Measurements from ENCODE around the gene VWA3A.
"Not testable (repeated sequence)": the region's sequence is repeated elsewhere in the genome, so short reads cannot be mapped to it uniquely, and the experiment has no call there.

VWA3A gene

DNA sequence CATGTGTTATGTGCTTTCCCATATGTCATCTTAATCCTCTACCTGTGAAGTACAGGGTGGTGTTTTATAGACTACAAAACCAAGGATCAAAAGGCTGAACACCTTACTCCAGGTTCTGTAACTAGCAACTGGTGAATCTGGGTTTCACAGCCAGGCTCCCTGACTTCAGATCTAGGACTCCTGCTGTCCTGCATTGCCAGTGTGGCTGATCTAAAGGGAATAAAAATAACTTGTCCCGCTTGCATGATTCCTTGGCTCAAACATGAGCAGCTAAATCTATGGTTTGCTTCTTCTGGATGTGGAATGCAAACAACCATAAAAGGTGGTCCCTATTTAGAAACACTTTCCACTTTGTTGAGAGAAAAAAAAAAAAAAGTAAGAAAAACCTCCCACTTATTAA lies 3.7 kb upstream of the VWA3A start:
- DNase-seq (ENCODE audit: extremely low read depth in 1 of 2, low read depth in 1 of 2), result no peak

DNA sequence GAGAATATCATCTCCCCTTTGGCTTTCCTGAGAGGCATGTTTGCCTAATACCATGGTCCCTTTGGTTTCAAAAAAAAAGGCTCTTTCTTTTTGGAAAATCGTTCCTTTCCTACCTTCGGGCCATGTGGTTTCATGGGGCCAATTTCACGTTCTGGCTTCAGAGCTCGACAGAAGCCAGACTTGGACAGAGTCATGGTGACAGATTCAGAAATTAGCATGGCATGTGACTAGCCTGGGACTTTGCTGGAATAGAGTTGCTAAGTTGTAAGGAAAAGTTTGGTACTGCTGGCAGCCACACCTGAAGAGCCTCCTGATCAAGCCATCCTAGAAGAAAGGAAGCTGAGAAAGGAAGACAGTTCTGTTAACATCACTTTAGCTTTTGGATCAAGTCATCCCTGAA lies 2.4 kb upstream of the VWA3A start:
- no peak for DNase-seq (ENCODE audit: extremely low read depth in 1 of 2, low read depth in 1 of 2)

DNA sequence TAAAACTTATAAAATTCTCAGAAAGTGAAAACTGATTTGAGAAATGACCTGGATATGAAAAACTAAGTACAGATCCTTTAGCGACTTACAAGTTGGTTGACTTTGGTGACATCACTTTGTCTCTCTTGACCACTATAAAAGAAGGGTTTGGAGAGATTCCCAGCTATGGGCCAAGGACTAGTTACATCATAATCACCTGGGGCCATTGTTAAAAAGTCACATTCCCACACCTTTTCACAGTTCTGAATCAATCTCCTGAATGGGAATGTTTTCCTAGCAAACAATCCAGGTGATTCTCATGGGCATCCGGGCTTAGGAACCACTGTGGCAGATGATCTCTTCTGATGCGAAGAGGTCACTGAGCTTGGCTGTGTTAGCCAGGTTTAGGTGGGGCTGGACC lies 620 bp upstream of the VWA3A start:
- no peak for DNase-seq (ENCODE audit: extremely low read depth in 1 of 2, low read depth in 1 of 2)

DNA sequence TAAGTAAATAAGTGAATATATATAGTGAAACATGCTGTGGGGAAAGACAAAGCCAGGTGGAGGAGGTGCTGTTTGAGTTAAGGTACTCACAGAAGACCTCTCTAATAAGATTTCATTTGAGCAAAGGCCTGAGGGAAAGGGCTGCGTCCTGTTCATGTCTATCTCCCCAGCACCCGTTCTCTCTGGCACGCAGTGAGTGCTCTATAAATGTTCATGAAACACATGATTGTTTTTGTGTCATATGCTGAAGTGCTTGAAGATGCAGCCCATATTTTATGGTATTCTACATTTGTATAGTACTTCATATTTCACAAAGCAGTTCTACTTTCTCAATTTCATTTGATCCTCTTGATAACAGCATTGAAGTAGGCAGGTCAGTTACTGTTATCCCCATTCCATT lies 990 bp downstream of the VWA3A start:
- DNase-seq (ENCODE audit: extremely low read depth in 1 of 2, low read depth in 1 of 2), result no peak

DNA sequence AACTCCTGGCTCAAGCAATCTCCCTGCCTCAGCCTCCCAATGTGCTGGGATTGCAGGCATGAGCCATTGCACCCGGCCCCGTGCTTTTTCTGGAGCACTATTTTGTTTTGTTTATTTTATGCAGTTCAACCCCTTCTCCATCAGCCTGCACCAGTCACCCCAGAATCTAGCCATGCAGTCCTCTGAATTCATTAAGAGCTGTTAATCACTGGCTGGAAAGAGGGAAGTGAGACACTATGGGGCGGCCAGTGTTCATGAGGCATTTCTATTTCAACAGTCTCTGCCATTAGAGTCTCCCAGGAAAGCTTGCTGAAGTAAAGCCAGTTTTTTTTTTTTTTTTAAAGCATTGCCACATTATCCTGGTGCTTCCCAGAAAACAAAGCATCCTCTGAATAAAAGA lies 1.7 kb downstream of the VWA3A start:
- DNase-seq (ENCODE audit: extremely low read depth in 1 of 2, low read depth in 1 of 2), result no peak

DNA sequence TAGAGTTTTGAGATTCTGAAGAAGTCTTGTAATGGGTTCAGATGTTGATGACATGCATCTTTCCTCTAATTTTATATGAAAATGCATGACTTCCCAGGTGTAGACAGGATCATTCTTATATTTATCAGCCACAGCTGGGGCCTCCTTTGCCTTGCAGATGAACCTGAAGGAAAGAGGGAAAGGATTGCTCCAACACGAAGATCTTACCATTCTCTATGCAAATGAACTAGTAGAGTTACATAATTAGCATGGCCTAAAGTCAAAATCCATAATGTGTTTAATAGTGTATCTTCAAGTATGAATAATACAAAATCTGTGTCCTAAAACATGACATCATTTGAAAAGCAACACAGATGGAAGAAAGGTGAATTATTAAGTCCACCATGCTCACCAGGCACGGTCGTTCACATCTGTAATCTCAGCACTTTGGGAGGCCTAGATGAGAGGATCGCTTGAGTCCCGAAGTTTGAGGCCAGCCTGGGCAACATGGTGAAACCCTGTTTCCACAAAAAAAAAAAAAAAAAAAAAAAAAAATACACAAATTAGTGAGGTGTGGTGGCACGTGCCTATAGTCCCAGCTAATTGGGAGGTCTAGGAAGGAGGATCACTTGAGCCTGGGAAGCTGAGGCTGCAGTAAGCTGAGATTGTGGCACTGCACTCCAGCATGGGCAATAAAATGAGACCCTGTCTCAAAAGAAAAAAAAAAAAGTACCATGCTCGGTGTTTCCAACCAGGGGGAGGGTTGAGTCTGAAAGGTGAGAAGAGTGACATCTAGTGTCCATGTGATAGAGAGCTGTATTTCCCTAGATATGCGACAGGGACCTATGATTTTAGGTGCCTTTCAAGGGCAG lies 6.3 kb downstream of the VWA3A start:
- no peak for DNase-seq (ENCODE audit: extremely low read depth in 1 of 2, low read depth in 1 of 2)

DNA sequence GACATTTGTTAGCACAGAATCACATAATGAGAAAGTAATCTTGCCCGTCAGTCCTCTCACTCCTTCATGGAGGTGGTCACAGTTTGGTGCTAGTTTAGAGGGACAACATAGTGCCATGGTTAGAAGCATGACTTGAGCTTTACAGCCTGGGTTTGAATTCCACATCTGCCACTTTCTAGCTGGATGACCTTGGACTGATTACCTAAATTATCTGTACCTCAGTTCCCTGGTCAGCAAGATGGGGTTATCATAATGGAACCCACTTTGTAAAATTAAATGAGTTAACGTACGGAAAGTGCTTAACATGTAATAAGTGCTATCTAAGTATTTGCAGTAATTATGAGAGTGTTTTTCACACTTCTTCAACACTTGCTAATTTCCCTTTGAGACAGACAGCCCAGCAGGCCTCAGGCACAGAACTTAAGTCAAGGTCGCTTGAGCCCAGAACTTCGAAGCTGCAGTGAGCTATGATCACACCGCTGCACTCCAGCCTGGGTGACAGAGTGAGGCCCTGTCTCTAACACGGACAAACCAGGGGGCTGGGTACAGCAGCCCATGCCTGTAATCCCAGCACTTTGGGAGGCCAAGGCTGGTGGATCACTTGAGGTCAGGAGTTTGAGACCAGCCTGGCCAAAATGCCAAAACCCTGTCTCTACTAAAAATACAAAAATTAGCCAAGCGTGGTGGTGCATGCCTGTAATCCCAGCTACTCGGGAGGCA lies 7.1 kb downstream of the VWA3A start:
- no peak for DNase-seq (ENCODE audit: extremely low read depth in 1 of 2, low read depth in 1 of 2)

DNA sequence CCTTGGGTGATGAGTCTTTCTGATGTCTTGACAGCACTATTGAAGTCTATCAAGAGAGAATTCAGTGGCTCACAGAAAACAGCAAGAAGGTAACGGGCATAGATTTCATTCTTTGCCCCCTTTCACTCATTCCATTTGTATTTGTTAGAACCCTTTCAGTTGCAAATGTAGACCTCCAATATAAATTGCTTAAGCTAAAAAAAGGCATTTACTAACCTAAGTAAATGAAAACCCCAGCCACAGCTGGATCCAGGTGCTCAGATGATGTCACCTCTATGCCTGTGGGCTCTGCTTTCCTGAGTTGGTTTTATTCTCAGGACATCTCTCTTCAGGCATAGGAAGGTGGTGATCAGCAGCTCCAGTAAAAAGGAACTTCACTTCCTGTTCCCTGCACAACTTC lies 11.1 kb downstream of the VWA3A start:
- DNase-seq (ENCODE audit: extremely low read depth in 1 of 2, low read depth in 1 of 2), result no peak

DNA sequence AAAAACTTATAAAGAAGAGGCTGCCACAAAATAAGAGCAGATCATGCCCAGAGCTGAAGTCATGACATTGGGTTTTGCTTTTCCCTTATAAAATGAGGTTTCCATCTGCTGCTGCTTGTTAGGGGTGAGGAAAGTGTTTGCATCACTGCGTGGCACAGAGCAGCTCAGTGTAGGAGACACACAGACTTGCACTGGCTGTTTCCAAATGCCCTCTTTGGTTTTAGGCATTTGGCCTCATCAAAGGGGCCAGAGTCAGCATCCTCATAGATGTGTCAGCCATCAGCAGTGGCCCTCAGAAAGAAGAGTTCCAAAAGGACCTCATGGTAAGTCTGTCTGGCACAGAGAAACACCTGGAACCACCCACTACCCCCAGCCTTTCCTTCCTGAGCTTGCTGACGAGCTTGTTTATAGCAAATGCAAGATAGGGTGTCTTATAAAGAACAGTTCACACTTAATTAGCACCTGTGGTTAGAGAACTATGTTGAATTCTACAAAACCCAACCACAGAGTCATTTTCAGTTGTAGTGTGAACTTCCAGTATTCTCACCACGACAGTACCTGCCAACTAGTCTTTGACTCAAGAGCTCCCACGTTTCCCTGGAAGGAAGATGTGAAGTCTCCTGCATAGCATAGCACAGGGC lies 17.0 kb downstream of the VWA3A start:
- no peak for DNase-seq (ENCODE audit: extremely low read depth in 1 of 2, low read depth in 1 of 2)

DNA sequence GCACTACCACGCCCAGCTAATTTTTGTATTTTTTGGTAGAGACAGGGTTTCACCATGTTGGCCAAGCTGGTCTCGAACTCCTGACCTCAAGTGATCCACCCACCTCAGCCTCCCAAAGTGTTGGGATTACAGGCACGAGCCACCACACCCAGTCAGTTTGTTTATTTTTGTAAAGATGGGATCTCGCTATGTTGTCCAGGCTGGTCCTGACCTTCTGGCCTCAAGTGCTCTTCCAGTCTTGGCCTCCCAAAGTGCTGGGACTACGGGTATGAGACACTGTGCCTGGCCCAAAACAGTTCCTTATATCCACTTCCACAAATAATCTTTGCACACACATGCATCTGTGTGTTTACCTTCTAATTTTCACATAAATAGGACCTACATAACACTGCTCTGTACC lies 19.3 kb downstream of the VWA3A start:
- not testable (repeated sequence) for DNase-seq (ENCODE audit: extremely low read depth in 1 of 2, low read depth in 1 of 2)

DNA sequence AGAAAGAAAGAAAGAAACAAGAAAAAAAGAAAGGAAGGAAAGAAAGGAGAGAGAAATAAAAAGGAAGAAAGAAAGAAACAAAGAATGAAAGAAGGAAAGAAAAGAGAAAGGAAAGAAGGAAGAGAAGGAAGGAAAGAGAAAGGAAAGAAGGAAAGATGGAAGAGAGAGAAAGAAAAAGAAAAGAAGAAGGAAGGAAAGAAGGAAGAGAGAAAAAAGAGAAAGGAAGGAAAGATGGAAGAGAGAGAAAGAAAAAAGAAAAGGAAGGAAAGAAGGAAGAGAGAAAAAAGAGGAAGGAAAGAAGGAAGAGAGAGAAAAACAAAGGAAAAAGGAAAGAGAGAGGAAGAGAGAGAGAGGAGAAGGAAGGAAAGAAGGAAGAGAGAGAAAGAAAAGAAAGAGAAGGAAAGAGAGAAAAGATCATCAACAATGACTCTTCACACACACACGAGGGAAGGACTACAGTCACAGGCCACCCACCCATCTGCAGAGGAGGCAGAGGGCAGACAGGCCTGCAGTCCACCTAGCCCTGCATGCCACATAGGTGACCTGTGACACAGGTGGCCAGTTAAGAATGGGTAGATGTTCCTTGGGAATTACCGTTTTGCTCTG lies 23.9 kb downstream of the VWA3A start:
- no peak for DNase-seq (ENCODE audit: extremely low read depth in 1 of 2, low read depth in 1 of 2)

DNA sequence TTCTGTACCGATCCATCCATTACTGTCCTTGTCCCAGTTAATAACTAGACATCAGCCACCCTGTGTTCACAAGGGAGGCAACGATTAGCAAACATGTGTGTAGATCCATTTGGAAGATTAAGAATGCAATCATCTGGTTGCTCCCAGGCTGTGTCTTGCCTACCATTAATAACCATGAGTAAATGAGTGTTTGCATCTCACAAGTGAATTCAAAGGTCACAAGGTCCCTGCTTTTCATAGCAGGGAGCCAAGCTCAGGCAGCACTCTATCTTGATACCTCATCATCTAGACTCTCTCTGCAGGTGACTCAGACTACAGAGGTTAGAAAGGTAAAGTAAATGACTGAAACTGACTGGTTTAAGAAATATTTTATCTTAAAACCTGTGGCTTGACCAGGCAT lies 25.3 kb downstream of the VWA3A start:
- no peak for DNase-seq (ENCODE audit: extremely low read depth in 1 of 2, low read depth in 1 of 2)

DNA sequence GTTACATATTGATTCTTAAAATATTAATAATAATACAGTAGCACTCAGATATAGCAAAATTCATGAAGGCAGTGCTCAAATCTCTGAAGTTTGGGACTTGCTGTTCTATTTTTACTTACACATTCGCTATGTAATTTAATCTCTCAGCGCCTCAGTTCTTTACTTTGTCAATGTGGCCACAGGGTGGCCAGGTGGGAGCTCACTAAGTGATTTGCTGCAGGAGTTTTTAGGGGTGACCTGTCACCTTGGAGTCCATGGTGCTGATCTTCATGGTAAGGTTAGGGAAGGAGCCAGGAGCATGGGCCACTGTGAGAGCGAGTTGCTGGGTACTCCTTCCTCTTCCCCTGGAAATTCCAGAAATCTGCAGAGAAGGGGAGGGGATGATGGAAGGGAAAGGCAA lies 28.1 kb downstream of the VWA3A start:
- DNase-seq (ENCODE audit: extremely low read depth in 1 of 2, low read depth in 1 of 2), result no peak

DNA sequence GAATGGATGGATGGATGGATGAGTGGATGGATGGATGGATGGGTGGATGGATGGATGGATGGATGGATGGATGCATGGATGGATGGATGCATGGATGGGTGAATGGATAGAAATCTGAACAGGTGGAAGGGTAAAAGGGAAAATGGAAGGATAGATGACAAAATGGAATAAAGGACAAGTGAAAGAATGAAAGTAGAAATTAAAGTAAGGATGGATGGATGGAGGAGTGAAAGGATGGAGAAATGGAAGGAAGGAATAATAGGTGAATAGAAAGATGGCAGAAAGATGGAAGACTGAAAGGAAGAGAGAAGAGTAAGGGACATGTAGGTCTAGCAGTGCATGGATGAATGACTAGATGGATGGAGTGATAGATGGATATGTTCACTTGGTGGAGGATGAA lies 29.9 kb downstream of the VWA3A start:
- no peak for DNase-seq (ENCODE audit: extremely low read depth in 1 of 2, low read depth in 1 of 2)

DNA sequence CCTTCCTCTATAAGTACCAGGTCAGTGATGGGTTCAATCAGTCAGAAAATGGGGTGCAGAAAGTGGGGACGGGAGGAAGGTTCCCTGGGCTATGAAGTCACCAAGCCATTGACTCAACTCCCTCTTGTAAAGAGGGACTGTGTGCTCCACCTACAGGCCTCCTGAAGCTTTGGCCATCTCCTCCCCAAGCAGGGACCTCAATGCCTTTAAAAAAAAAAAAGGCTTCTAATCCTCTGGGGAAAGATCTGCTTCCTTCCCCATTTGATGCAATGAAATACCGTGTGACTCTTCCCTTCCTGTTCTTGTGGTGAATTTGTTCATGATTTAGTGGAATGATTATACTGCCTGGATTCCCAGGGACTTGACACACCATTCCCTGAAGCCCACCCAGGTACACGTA lies 30.8 kb downstream of the VWA3A start:
- DNase-seq (ENCODE audit: extremely low read depth in 1 of 2, low read depth in 1 of 2), result no peak

DNA sequence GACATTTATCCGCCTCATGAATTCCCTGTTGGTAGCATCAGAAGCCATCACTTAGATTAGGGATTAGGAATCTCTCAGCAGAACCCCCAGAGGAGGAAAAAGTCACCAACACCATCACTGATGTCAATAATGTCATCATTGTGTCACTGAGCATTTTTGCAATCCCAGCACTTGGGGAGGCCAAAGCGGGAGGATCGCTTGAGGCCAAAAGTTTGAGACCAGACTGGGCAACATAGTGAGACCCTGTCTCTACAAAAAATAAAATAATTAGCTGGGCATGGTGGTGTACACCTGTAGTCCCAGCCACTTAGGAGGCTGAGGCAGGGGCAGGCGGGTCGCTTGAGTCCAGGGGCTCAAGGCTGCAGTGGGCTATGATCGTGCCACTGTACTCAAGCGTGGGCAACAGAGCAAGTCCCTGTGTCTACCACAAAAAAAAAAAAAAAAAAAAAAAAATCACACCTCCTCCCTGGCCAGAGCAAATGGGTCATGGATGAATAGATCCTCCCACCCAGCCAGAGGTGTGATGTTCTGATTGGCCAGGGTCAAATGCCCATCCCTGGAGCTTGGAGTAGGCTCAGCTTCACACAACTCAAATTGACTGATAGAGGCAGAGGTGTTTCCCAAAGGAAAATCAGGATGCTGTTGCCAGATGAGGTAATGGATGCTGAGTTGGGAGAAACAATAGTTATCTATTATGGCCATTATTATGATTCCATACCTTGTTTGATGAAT lies 31.6 kb downstream of the VWA3A start:
- no peak for DNase-seq (ENCODE audit: extremely low read depth in 1 of 2, low read depth in 1 of 2)

DNA sequence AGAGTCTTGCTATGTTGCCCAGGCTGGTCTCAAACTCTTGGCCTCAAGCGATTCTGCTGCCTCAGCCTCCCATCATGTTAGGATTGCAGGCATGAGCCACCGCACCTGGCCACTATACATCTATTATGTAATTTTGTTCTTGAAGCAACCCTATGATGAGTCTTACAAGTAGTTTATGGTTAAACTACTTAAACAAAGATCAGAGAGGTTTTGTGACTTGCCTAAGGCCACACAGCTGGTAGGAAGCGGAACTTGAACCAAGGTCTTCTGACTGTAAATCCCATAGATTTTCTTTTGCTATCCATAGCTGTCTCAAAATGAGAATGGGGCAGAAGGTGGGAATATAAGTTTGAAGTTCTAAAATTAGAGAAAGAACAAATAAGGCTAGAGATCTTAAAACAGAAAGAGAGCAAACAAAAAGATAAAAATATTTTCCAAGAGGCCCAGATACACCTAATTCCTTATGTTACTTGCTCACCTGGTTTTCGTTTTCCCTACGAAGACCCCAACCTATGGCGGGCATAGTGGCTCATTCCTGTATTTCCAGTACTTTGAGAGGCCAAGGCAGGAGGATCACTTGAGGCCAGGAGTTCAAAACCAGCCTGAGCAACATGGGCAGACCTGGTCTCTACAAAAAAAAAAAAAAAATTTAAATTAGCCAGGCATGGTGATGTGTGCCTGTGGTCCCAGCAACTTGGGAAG lies 32.4 kb downstream of the VWA3A start:
- no peak for DNase-seq (ENCODE audit: extremely low read depth in 1 of 2, low read depth in 1 of 2)

DNA sequence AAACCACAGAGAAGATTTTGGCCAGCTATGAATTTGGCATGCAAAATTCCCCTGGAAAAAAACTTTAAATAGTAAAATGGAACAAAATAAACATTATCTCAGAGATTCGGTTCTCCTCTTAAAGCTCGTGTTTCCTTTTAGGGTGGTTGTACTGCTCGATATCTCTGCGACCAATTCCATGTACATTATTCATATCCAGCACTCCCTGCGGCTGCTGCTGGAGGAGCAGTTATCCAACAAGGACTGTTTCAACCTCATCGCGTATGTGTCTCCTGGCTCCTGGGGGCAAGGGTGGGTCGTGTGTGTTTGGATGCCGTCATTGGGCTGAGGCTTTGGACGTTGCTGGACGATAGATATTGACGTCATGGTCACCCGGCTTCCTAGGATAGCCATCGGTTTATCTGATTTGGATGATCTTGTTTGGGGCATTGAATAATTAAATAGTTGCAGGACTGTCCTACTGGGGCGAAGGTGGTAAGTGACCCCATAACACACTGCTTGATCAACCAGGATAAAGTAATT lies 33.8 kb downstream of the VWA3A start:
- DNase-seq (ENCODE audit: extremely low read depth in 1 of 2, low read depth in 1 of 2), result no peak

DNA sequence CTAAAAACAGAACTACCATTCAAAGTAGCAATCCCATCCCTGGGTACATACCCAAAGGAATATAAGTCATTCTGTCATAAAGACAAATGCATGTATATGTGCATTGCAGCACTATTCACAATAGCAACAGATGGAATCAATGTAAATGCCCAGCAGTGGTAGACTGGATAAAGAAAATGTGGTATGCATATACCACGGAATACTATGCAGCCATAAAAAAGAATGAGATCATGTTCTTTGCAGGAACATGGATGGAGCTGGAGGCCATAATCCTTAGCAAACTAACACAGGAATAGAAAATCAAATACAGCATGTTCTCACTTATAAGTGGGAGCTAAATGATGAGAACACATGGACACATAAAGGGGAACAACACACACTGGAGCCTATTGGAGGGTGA lies 36.2 kb downstream of the VWA3A start:
- not testable (repeated sequence) for DNase-seq (ENCODE audit: extremely low read depth in 1 of 2, low read depth in 1 of 2)

DNA sequence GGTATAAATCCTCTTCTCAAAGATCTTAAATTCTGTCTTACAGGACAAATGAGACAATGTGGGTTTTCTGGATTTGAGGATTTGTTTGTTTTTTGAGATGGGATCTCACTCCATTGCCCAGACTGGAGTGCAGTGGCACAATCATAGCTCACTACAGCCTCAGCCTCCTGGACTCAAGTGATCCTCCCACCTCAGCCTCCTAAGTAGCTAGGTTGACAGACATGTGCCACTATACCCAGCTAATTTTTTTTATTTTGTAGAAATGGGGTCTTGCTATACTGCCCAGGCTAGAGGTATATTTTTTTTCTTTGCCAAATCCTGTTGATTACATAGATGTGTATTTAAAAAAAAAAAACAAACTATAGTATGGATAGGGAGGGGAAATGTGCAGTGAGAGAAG lies 38.2 kb downstream of the VWA3A start:
- DNase-seq (ENCODE audit: extremely low read depth in 1 of 2, low read depth in 1 of 2), result no peak
